ENCODE measurements around the gene ENTHD1.

ENTHD1 gene

DNA sequence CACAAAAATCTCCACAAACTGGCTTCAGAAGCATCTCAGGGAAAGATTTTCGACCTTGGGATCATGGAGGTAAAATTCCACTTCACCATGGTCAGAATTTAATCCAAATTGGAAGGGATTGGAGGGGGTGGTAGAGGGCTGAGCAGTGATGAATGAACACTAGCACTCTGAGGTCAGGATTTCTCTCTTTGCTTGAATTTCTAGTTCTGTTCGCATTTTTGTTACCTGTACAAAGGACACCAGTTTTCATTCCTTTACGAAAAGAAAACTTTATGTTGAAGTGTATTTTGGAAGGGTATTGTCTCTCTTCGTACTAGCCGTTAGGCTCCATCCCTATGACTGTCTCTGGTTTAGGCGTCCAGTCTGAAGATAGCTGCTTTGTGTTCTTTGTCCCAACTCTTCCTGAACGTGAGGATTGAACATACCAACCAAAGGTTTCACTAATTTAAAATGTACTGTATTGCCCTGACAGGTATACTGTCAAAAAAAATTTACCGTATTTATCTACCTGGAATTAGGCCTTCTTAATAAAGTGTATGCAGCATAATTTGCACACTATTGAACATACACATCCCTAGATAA lies 8.1 kb upstream of the ENTHD1 start:
- in situ Hi-C loops (cut with HindIII; ENCODE audit: low pct_ligation_motif_present, low sequenced_read_pairs), result no loop called here
- H3K27me3 ChIP-seq (replicated peaks), result peaks cover 6% of the 10 kb centered on the region
- H3K4me3 ChIP-seq (ENCODE audit: low read depth, low read length), result no peak overlapping the region
- no peak overlapping the region for H3K27ac ChIP-seq
- TF ChIP-seq, protein P1, sequence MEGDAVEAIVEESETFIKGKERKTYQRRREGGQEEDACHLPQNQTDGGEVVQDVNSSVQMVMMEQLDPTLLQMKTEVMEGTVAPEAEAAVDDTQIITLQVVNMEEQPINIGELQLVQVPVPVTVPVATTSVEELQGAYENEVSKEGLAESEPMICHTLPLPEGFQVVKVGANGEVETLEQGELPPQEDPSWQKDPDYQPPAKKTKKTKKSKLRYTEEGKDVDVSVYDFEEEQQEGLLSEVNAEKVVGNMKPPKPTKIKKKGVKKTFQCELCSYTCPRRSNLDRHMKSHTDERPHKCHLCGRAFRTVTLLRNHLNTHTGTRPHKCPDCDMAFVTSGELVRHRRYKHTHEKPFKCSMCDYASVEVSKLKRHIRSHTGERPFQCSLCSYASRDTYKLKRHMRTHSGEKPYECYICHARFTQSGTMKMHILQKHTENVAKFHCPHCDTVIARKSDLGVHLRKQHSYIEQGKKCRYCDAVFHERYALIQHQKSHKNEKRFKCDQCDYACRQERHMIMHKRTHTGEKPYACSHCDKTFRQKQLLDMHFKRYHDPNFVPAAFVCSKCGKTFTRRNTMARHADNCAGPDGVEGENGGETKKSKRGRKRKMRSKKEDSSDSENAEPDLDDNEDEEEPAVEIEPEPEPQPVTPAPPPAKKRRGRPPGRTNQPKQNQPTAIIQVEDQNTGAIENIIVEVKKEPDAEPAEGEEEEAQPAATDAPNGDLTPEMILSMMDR (IDR thresholded peaks at IDR 0.05; ENCODE audit: low read depth, low read length, missing control alignments), result no peak
- H3K36me3 ChIP-seq (replicated peaks), result no peaks in the 10 kb centered on the region
- no peak for DNase-seq

DNA sequence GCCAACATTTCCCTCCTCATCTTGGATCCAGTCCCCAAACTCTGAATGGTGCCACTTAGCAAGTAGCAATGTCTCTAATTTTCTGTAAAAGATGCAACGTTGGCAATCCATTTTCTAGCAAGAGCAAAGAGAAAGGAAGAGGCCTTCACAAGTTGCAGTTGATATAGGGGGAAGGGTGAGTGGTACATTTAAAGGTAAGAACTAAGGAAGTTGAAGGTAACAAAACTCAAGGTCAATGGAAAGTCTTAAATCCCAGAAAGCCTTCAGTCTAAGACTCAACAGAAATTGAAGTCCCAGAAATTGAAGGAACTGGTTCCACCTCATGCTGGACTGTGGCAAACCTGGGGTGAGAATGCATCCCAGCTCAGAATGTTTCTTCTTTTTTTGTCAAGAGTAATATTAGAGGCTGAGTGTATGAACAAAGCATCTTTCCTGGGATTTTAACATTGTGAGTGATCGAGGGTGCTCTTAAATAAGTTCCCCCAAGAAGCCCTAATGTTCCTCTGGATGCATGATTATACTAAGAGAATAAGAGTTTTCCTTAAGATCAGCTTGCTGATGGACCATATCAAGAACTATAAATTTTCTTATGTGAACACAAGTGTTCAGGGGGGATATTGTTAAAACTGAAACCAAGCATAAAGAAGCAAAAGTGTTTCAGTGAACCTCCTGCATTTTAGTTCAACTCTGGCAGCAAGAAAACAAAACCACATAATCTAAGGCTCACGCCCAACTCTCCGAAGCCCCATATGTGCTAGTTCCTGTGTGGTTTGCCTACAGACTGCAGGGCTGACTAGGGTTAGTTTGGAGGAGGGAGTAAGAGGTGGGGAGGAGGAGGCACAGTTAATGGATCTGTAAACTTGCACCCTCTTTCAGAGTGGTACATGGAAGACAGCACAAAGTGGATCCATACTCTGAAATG lies 7.0 kb upstream of the ENTHD1 start, which contains the start of gene GRAP2:
Gene GRAP2 (plus strand): TSS at position 779 of the 922 bp plus-strand sequence. CDS start 46,023 bp downstream, outside the sequence.
- in situ Hi-C loops (cut with HindIII; ENCODE audit: low pct_ligation_motif_present, low sequenced_read_pairs), result no loop called here
- TF ChIP-seq, protein P1 (IDR thresholded peaks at IDR 0.05; ENCODE audit: low read depth, low read length, missing control alignments), result no peak
- H3K27ac ChIP-seq, result no peak within 1 kb of the TSS
- H3K36me3 ChIP-seq (replicated peaks), result no peaks in the 10 kb centered on the region
- no peak within 1 kb of the TSS for H3K4me3 ChIP-seq (ENCODE audit: low read depth, low read length)
- H3K27me3 ChIP-seq (replicated peaks), result peaks cover 9% of the 10 kb centered on the region
- DNase-seq, result no peak

DNA sequence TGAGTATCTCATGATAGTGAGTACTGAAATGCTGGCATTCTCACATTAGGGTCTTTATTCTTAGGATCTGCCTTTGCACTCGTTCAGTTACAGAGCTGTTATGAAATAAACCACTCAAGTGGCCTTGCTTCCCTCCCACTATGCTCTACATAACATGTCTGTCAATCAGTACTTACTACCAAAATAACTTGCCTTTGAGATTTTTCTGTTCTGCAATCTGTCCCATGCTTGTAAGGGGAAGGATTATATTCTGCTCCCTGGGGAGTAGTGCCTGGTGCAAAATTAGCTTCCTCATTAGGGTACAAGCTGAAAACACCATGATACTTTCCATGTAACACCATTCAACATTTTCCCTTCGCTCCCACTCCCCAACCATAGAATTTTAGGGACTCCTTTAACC lies 5.4 kb upstream of the ENTHD1 start:
- Histone ChIP-seq H3K36me3 (replicated peaks) (no peaks in the 10 kb centered on the region), H3K27ac (no peak overlapping the region), H3K27me3 (replicated peaks) (peaks cover 9% of the 10 kb centered on the region), H3K4me3 (ENCODE audit: low read depth, low read length) (no peak overlapping the region)
- TF ChIP-seq, protein P1 (IDR thresholded peaks at IDR 0.05; ENCODE audit: low read depth, low read length, missing control alignments), result no peak
- in situ Hi-C loops (cut with HindIII; ENCODE audit: low pct_ligation_motif_present, low sequenced_read_pairs), result no loop called here
- no peak for DNase-seq

DNA sequence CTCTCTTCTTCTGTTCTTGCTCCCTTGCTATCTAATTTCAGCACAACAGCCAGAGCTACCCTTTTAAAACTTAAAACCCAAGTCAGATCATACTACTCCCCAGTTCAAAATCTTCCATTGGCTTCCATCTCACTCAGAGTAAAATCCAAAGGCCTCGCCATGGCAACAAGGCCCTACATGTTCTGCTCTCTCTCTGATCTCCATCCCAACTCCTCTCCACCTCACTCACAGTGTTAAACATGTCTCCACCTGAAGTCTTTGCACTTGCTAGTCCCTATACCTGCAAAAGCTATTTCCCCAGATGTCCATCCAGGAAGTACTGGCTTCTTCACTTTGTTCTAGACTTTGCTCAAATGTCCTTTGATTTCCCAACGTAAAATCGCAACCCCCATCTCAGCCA lies 4.3 kb upstream of the ENTHD1 start:
- no peak for DNase-seq
- TF ChIP-seq, protein P1 (IDR thresholded peaks at IDR 0.05; ENCODE audit: low read depth, low read length, missing control alignments), result no peak
- Histone ChIP-seq H3K4me3 (ENCODE audit: low read depth, low read length) (no peak overlapping the region), H3K27me3 (replicated peaks) (peaks cover 9% of the 10 kb centered on the region), H3K27ac (no peak overlapping the region), H3K36me3 (replicated peaks) (no peaks in the 10 kb centered on the region)
- in situ Hi-C loops (cut with HindIII; ENCODE audit: low pct_ligation_motif_present, low sequenced_read_pairs), result no loop called here

DNA sequence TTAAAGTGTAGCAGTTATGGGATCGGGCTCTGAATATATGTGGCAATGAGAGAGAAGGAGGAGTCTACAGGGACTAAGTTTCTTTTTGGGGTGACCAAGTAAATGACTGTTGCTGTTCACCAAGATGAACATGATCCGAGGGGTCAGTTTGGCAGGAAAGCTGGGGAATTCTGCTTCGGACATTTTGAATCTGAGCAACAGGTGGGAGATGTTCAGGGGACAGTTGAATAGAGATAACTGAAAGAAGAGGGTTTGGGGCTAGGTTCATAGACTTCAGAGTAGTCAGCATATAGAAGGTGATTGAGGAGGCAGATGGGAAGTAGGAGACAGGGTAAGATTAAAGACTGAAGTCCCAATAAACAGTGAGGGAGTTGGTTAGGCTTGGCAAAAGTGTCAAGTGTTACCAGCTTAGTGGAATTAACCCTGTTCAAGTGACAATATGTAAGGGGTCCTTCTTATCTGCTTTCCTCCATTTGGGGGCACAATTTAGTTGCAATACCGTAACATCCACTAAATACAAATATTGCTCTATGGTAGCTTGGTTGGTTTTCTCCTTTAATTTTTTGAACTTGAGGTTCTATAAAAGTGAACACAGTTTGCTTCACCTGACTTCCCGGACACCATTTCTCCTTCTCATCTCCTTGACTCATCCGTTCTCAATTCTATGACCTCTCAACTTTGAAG lies 2.9 kb upstream of the ENTHD1 start:
- in situ Hi-C loops (cut with HindIII; ENCODE audit: low pct_ligation_motif_present, low sequenced_read_pairs), result no loop called here
- Histone ChIP-seq H3K36me3 (replicated peaks) (no peaks in the 10 kb centered on the region), H3K27ac (no peak overlapping the region), H3K4me3 (ENCODE audit: low read depth, low read length) (no peak overlapping the region), H3K27me3 (replicated peaks) (peaks cover 9% of the 10 kb centered on the region)
- TF ChIP-seq, protein P1 (IDR thresholded peaks at IDR 0.05; ENCODE audit: low read depth, low read length, missing control alignments), result no peak
- no peak for DNase-seq

Measured in brain microvascular endothelial cell (primary cell).